Activated naive CD8-positive, alpha-beta T cell treated with anti-CD3 and anti-CD28 coated beads, Interleukin-2, amount 50 U/mL, for 24 hours (primary cell): Measurements from ENCODE around the gene CPNE2.
A peak's percentile ranks its signal among the peaks of the same experiment; 100 is the strongest.

Experiments used
- ATAC-seq: fragments of 150-1000 bp; cut with Tn5 transposase; one replicate; pipeline ENCODE4 v1.10.0; 2021
- DNase-seq: peaks from one replicate; pipeline ENCODE4 v3.0.0; 2021
- H3K27ac Mint-ChIP-seq: one replicate; pipeline ENCODE4 v1.8.0; 2021; ENCODE audit warnings: mild to moderate bottlenecking, mixed read lengths
- H3K27me3 Mint-ChIP-seq: one replicate; pipeline ENCODE4 v1.8.0; 2021; ENCODE audit warnings: mixed read lengths
- H3K36me3 Mint-ChIP-seq: one replicate; pipeline ENCODE4 v1.8.0; 2021; ENCODE audit warnings: low read depth, mixed read lengths
- H3K4me1 Mint-ChIP-seq: one replicate; pipeline ENCODE4 v1.8.0; 2021; ENCODE audit warnings: mixed read lengths
- H3K4me3 Mint-ChIP-seq: one replicate; pipeline ENCODE4 v1.8.0; 2021; ENCODE audit warnings: mild to moderate bottlenecking, moderate library complexity, mixed read lengths
- H3K9me3 Mint-ChIP-seq: one replicate; pipeline ENCODE4 v1.8.0; 2021; ENCODE audit warnings: mixed read lengths

Gene CPNE2

DNA sequence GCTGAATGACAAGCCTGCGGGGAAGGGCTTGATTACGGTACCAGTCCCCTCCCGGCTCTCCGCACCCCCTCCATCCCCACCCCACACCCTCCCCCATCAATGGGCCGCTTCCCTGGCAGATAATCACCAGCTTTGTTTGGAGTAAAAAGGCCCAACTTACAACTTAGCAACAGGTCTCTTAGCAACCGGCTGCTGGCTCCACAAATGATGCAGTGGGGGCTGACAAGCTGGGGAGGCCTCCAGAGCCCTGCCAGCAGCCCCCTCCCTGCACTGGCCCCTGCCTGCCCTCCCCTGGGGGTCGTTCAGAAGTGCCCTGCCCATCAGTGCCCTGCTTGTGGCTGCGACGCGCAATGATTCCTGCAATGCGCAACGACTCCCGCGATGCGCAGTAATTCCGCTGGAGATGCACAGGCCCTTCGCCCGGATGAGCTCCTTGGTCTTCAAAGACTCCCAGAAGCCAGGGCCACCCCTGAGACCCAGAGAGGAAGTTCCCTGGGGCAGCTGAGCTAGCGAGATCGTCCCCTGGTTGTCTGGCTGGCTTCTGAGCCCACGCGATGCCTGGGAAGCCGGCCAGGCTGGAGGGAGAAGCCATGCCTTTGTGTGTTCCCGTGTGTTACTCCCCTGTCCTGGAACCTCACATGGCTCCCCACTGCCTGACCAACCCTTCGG is 23.3 kb downstream of the CPNE2 start:
- Mint-ChIP-seq H3K4me1 (peaks cover 8% of the 10 kb centered on the region), H3K27me3 (no peaks in the 10 kb centered on the region), H3K9me3 (no peaks in the 10 kb centered on the region), H3K36me3 (no peaks in the 10 kb centered on the region), H3K27ac (no peak overlapping the region), H3K4me3 (no peak overlapping the region)
- no peak for DNase-seq
- ATAC-seq: no peak

DNA sequence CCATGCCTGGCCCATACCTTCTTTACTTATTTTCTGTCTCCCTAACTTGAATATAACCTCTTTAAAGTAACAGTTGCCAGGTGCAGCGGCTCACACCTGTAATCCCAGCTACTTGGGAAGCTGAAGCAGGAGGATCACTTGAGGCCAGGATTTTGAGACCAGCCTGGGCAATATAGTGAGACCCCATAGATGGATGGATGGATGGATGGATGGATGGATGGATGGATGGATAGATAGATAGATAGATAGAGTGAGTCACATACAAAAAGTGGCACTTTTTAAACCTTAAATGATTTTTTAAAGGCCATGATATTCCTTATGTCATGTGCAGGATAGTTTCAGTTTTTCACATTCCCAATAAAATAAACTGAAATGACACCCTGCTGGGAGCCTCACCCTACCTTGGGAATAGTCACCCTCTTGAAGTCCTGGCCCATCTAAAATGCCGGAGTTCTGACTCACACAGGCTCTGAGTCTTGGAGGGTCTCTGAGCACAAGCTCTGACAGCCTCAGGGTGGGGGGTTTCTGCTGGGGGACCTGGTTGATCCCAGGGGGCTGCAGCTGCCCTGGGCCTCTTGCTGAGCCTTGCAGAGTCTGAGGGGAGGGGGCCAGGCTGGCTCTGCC is 26.2 kb downstream of the CPNE2 start:
- Mint-ChIP-seq H3K27me3 (no peaks in the 10 kb centered on the region), H3K36me3 (no peaks in the 10 kb centered on the region), H3K9me3 (no peaks in the 10 kb centered on the region), H3K4me3 (no peak overlapping the region), H3K4me1 (peaks cover 6% of the 10 kb centered on the region), H3K27ac (no peak overlapping the region)
- ATAC-seq (no peak), DNase-seq (no peak)

GRCh38 chr16:57123216-57123973 is 31.0 kb downstream of the CPNE2 start:
- H3K36me3 Mint-ChIP-seq: no peaks in the 10 kb centered on the region
- ATAC-seq (no peak), DNase-seq (no peak)
- H3K4me1 Mint-ChIP-seq: peaks cover 49% of the 10 kb centered on the region
- H3K27me3 Mint-ChIP-seq: no peaks in the 10 kb centered on the region
- no peak overlapping the region for H3K4me3 Mint-ChIP-seq
- H3K9me3 Mint-ChIP-seq: no peaks in the 10 kb centered on the region
- peak overlapping the region; percentile 46 for H3K27ac Mint-ChIP-seq

GRCh38 chr16:57123974-57124674 is 31.7 kb downstream of the CPNE2 start:
- no peak for DNase-seq
- peak overlapping the region; percentile 46 for H3K27ac Mint-ChIP-seq

GRCh38 chr16:57125376-57125775 is 33.0 kb downstream of the CPNE2 start:
- Mint-ChIP-seq H3K4me1 (peaks cover 68% of the 10 kb centered on the region), H3K27ac (no peak overlapping the region), H3K27me3 (no peaks in the 10 kb centered on the region), H3K36me3 (no peaks in the 10 kb centered on the region), H3K9me3 (no peaks in the 10 kb centered on the region), H3K4me3 (no peak overlapping the region)
- no peak for DNase-seq
- no peak for ATAC-seq

More at GRCh38 chr16:57123974-57124674, 31.7 kb downstream of the CPNE2 start:
- Mint-ChIP-seq H3K4me3 (no peak overlapping the region), H3K9me3 (no peaks in the 10 kb centered on the region), H3K4me1 (peaks cover 56% of the 10 kb centered on the region), H3K36me3 (no peaks in the 10 kb centered on the region), H3K27me3 (no peaks in the 10 kb centered on the region)
- ATAC-seq: no peak

DNA sequence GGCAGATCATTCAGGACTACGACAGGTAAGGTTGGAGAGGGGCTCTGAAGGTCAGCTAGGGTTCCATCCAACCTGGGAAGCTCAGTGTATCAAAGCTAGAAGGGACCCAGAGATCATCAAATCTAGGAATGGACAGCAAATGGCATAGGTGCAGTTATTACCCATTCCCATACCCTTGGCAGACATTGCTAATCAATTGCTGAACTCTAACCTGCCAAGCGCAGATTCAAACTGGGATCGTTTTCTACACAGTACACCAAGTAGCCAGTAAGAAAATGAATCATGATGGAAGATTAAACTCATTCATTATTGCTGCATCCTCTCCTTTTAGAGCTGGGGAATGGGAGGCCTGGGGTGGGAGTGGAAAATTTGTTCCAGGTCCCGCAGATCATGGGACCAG is 33.6 kb downstream of the CPNE2 start:
- no peaks in the 10 kb centered on the region for H3K27me3 Mint-ChIP-seq
- H3K4me3 Mint-ChIP-seq: no peak overlapping the region
- peaks cover 74% of the 10 kb centered on the region for H3K4me1 Mint-ChIP-seq
- no peaks in the 10 kb centered on the region for H3K36me3 Mint-ChIP-seq
- H3K27ac Mint-ChIP-seq: no peak overlapping the region
- no peaks in the 10 kb centered on the region for H3K9me3 Mint-ChIP-seq
- ATAC-seq: no peak
- no peak for DNase-seq

DNA sequence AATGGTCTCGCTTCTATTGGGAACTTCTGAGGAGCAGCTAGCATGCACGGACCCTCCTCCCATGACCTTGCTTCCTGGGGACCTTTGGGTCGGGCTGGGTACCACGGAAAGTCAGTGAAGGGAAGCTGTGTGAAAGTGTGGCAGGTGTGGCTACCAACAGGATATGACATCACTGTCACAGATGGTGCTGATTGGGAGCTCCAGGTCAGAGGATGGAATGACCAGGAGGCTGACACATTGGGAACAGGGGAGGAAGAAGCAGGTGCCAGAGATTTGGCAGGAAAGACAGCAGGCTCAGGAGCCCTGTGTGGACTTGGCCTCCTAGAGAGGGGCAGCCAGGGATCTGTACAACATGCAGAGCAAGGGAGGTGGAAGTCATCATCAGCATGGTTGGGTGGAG is 34.0 kb downstream of the CPNE2 start:
- no peaks in the 10 kb centered on the region for H3K9me3 Mint-ChIP-seq
- no peak overlapping the region for H3K4me3 Mint-ChIP-seq
- no peak overlapping the region for H3K27ac Mint-ChIP-seq
- no peaks in the 10 kb centered on the region for H3K36me3 Mint-ChIP-seq
- no peak for DNase-seq
- no peaks in the 10 kb centered on the region for H3K27me3 Mint-ChIP-seq
- ATAC-seq: no peak
- peaks cover 78% of the 10 kb centered on the region for H3K4me1 Mint-ChIP-seq

GRCh38 chr16:57127037-57127763 is 34.8 kb downstream of the CPNE2 start:
- Mint-ChIP-seq H3K4me1 (peaks cover 86% of the 10 kb centered on the region), H3K36me3 (no peaks in the 10 kb centered on the region), H3K4me3 (peak overlapping the region; percentile 2), H3K9me3 (no peaks in the 10 kb centered on the region), H3K27me3 (no peaks in the 10 kb centered on the region), H3K27ac (peak overlapping the region; percentile 61)
- ATAC-seq: peak; percentile 16
- DNase-seq: peak; percentile 17

GRCh38 chr16:57127836-57128235 is 35.5 kb downstream of the CPNE2 start:
- no peak for ATAC-seq
- Mint-ChIP-seq H3K27me3 (no peaks in the 10 kb centered on the region), H3K4me3 (peak overlapping the region; percentile 2), H3K4me1 (peaks cover 91% of the 10 kb centered on the region), H3K27ac (peak overlapping the region; percentile 61), H3K9me3 (no peaks in the 10 kb centered on the region), H3K36me3 (no peaks in the 10 kb centered on the region)
- DNase-seq: peak; percentile 12

GRCh38 chr16:57128771-57129389 is 36.5 kb downstream of the CPNE2 start:
- Mint-ChIP-seq H3K27me3 (no peaks in the 10 kb centered on the region), H3K36me3 (no peaks in the 10 kb centered on the region), H3K4me3 (peak overlapping the region; percentile 70), H3K27ac (peak overlapping the region; percentile 94), H3K4me1 (peaks cover 92% of the 10 kb centered on the region), H3K9me3 (no peaks in the 10 kb centered on the region)
- peak; percentile 67 for DNase-seq
- peak; percentile 73 for ATAC-seq

DNA sequence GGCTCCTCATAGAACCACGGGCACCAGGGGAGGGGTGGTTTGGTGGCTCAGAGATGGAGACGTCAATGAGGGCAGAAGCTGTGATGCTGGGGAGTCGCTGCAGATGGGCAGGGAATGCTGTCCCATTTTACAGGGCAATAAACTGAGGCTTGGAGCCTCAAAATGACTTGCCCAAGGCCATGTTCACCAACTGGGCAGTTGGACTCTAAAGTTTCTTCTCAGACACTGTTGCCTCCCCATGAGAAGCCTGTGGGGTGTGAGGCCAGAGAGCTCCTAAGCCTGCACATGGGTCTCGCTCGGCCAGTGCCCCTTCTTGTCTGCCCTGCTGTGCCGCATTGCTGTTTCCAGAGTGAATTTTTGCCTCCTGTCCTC is 38.6 kb downstream of the CPNE2 start:
- no peaks in the 10 kb centered on the region for H3K27me3 Mint-ChIP-seq
- DNase-seq (no peak), ATAC-seq (no peak)
- H3K36me3 Mint-ChIP-seq: no peaks in the 10 kb centered on the region
- peak overlapping the region; percentile 94 for H3K27ac Mint-ChIP-seq
- peak overlapping the region; percentile 25 for H3K4me3 Mint-ChIP-seq
- H3K9me3 Mint-ChIP-seq: no peaks in the 10 kb centered on the region
- H3K4me1 Mint-ChIP-seq: peaks cover 95% of the 10 kb centered on the region

DNA sequence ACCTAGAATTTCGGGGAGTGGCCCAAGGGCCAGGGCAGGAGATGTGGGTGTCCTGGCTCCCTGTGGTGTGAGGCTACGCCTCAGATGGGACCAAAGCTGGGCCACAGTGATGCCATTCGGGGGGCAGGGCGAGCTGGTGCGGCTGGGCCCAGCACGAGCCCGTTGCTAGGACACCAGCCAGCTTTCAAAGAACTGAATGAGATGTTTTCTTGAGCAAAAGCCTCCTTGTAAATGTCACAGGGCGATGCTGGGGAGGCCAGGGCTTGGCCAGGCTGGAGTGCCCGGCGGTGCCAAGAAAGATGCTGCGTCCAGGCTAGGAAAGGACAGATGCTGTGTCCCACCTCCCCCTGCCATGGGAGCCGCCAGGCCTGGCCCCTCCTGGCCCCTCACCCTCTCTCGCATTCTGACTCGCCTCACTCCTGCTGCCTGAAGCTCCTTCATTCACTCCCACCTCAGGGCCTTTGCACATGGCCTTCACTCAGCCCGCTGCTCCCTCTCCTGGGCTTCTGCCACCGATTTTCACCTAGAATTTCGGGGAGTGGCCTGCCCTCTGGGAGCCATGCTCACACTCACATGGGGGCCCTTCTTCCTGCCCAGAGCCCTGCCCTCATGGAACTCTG is 39.1 kb downstream of the CPNE2 start:
- H3K27ac Mint-ChIP-seq: peak overlapping the region; percentile 94
- peaks cover 95% of the 10 kb centered on the region for H3K4me1 Mint-ChIP-seq
- no peak overlapping the region for H3K4me3 Mint-ChIP-seq
- no peaks in the 10 kb centered on the region for H3K27me3 Mint-ChIP-seq
- peak; percentile 38 for DNase-seq
- no peaks in the 10 kb centered on the region for H3K9me3 Mint-ChIP-seq
- H3K36me3 Mint-ChIP-seq: no peaks in the 10 kb centered on the region
- ATAC-seq: peak; percentile 3

DNA sequence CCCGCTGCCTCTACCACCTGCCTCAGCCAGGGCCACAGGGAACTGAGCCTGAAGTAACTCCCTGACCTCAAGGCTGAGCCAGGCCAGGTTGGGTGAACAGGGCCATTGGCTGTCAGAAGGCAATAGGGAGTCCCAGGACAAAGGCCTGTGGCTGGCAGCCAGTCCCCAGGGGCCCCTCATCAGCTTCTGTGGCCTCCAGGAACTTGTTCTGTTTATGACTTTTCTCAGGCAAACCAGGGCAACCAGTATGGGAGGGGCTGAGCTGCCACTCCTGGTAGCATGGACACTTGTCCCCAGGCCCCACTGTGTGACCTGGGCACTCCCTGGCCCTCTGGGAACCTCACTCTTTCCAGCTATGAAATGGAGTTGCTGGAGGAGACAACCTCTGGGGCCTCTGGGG is 40.1 kb downstream of the CPNE2 start:
- peaks cover 85% of the 10 kb centered on the region for H3K4me1 Mint-ChIP-seq
- H3K27me3 Mint-ChIP-seq: no peaks in the 10 kb centered on the region
- DNase-seq (peak; percentile 15), ATAC-seq (no peak)
- H3K9me3 Mint-ChIP-seq: no peaks in the 10 kb centered on the region
- no peaks in the 10 kb centered on the region for H3K36me3 Mint-ChIP-seq
- H3K27ac Mint-ChIP-seq: peak overlapping the region; percentile 94
- no peak overlapping the region for H3K4me3 Mint-ChIP-seq
